GM18499 (cell line): ENCODE results near the gene SIRT6.
"Not testable (repeated sequence)": the region's sequence is repeated elsewhere in the genome, so short reads cannot be mapped to it uniquely, and the experiment has no call there.

Experiments
- ATAC-seq: cut with Tn5 transposase; IDR thresholded peaks from one replicate; pipeline ENCODE4 v1.9.1; 2021; ENCODE audit warnings: moderate number of reproducible peaks; ENCODE audit not compliant: insufficient read depth, unreplicated experiment

SIRT6 gene

DNA sequence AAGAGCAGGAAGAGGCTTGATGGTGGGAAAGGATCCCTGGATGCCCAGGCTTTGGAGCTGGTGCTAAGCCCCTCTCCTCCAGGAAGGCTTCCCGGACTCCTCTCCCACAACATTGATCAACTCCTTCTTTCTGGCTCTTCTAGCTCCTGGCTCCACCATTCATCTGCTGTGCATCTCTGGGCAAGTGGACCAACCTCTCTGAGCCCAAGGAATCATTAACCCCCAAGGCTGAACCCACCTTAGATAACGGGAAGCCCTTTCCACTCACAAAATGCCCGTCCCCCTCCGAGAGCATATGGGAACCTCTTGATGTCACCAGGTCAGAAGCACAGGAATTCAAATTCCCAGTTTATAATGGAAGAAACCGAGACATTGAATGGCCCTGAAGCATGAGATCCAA, 5.2 kb downstream of the SIRT6 start:
- no peak for ATAC-seq

DNA sequence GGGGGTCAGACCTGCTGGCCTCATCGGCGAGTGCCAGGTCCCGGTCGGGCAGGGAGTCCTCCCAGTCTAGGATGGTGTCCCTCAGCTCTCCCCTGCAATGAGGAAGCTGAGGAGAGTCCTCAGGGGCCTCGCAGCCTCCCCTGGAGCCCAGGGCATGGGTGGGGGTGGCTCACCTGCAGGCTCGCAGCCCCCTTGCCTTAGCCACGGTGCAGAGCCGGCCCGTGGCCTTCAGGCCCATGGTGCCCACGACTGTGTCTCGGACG, 6.8 kb downstream of the SIRT6 start:
- ATAC-seq: no peak

DNA sequence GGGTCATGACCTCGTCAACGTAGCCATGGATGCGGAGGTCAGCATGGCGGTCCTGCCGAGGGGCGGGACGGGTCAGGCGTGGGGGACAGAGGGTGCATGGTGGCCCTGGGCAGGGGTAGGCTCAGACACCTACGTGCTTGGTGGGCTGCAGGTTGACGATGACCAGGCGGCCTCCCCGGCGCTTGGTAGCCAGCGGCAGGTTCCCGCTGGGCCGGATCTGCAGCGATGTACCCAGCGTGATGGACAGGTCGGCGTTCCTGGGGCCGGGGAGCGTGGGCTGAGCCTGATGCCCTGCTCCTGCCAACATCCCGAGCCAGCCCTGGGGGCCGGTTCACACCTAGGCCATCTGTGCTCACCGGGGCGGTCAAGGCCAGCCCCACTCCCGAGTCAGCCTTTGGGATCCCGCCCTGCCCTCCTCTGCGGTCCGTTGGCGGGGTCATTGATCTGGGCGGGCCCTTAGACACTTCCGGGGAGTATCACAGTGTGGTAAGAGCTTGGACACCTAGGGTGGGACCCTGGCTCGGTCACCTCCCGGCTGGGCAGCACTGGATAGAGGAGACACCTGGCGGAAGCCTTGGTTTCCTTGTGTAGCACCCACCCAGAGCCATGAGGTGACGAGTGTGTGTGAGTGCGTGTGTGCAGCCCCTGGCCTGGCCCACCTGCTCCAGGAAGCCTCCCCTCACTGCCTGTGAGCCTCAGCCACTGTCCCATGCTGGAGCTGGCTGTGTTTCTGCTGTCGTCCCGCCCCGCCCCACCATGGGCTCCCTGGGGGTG, 7.3 kb downstream of the SIRT6 start:
- ATAC-seq: no peak

DNA sequence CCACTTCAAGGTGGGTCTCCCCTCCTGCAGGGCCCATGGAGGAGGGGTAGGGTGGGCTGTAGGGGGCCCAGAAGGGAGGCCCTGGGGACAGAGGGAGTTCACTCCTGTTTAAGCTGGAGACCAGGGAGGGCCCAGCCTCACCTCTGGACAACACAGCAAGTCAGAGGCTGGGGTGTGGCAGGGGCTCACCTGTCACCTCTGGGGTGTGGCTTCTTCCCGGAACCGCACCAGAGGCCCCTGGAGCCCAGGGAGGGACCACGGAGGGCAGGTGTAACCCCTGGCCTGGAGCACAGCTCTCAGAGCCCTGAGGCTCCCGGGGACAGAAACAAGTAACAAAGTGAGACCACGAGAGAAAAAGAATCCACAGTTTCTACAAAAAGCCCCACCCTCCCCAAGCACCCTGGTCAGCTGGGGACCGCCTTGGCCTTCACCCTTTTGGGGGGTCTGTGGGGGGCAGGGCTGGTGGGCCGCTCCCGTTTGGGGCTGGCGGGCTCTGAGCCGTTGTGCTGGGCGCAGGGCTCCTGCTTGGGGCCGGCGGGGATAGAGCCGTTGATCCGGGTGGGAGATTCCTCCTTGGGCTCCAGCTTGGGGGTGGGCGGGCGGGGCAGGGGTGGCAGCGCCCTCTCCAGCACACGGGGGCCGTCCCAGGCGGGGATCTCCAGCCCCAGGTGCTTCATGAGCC, 8.0 kb downstream of the SIRT6 start:
- no peak for ATAC-seq

DNA sequence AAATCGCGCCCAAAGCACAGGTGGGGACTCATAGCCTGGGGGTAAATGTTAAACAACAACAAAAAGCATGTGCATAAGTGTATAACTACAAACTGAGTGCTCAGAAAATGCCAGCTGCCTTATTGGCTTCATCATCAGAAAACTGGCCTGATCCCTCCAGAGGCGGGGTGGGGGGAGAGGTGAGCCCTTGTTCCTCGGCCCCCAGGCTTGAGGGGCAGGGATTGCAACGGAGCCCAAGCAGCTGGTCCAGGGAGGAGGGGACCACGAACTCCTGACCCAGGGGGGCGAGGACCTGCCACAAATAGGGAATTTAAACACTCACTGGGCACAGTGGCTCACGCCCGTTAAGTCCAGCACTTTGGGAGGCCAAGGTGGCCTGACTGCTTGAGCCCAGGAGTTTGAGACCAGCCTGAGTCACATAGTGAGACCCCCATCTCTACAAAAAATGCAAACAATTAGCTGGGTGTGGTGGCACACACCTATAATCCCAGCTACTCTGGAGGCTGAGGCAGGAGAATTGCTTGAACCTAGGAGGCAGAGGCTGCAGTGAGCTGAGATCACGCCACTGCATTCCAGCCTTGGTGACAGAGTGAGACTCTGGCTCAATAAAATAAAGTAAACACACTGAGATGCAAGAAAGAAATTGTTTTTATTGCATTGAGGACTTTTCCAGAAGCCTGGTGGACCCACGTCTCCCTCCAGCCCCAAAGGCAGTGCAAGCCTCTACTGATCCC, 8.7 kb downstream of the SIRT6 start:
- ATAC-seq: no peak

DNA sequence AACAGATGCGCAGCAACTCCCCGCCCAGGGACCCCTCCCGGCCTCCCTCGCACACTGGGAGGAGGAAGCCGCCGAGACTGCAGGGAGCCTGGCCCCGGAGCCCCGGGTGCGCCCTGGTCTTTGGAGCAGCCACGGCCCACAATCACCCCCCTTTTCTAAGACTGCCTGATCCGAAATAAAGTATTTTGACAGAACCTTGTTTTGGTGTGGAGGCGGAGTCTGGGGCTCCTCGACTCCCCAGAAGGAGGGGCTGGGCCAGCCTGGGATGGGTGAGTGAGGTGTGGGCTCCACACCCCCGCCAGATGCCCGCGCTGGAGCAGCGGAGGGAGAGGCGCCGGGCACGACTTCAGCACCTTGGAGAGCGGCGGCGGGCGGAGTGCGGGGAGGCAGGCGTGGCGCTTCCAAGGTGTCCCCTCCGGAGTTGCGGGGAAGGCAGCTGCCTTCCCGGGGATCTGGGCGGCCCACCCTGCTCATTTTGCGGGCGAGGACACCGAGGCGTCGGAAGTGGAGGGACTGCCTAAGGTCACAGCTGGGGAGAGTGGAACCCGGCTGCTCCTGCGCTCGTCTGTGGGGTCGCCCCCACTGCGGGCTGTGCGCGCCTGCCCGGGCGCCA, 9.4 kb downstream of the SIRT6 start:
- ATAC-seq: no peak

DNA sequence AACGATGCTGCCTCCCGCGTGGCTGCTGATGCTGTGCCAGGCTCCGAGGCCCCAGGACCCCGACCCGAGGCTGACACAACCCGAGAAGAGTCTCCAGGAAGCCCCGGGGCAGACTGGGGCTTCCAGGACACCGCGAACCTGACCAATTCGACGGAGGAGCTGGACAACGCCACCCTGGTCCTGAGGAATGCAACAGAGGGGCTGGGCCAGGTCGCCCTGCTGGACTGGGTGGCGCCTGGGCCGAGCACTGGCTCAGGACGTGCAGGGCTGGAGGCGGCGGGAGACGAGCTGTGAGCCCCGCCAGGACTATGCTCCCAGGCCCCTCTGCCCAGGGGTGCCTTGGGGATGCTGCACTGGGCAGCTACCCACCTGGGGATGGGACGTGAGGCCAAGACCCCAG, 10.7 kb downstream of the SIRT6 start:
- no peak for ATAC-seq

DNA sequence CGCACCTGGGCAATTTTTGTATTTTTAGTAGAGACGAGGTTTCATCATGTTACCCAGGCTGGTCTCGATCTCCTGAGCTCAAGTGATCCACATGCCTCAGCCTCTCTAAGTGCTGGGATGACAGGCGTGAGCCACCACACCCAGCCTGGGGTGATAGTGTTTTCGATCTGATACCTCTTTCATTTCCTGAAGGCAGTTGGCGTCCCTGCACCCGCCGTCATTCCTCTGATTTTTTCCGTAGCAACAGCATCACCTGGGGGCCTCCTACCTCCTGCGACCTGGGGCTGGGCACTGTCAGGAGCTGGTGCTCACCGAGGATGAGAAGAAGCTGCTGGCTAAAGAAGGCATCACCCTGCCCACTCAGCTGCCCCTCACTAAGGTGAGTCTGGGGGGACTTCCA, 18.1 kb downstream of the SIRT6 start:
- no peak for ATAC-seq

DNA sequence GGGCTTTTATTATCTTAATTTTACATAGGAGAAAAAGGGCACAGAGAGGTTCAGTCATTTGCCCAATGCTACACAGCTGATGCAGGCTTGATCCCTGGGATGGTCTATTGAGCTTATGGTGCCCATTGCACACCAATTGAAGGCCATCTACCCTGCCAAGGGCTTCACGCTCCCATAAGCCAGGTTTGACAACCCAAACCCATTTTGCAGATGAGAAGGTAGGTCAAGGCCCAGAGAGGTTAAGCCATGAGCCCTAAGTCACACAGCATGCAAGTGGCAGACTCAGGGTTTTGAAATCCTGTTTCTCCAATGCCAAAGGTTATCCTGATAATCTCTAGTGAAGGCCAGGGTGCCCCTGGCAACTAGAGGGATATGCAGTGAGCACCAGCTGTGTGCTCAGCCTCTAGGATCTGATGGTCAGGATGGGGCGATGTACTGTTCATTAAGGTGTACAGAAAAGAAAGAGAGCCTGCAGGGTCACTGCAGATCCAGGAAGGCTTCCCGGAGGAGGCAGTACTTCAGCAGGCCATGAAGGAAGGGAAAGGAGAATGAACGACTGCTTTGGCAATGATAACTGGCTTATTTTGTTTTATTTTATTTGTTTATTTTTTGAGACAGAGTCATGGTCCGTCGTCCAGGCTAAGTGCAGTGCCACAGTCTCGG, 20.8 kb downstream of the SIRT6 start:
- ATAC-seq: no peak

DNA sequence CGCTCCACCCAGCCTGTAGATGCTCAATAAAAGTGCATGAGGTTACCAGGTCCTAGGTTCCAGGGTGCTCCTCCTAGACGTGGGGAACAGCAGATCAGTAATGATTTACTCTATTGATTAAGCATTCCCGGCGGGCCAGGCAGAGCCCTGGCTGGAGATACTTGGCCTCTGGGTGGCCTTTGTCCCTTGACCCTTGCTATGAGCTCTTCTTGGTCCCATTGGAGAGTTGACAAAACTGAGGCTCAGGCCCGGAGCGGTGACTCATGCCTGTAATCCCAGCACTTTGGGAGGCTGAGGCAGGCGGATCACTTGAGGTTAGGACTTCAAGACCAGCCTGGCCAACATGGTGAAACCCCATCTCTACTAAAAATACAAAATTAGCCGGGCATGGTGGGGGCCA, 24.4 kb downstream of the SIRT6 start:
- ATAC-seq: not testable (repeated sequence)

DNA sequence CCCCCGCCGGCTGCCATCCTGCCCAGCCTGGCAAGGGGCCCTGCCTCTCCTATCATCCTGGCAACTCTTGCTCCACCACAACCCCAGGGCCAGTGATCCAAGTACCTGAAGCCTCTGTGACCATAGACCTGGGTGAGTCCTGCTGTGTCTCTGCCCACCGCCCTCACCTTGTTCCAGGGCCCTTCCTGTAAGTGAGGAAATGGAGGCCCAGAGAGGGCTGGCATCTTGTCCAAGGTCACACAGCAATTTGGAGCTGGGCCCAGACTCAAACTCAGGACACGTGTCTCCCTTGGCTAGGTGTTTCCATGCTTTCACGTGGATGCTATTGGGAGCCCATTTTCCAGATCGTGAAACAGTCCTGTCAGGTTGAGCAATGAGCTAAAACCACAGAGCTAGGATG, 25.2 kb downstream of the SIRT6 start:
- no peak for ATAC-seq

DNA sequence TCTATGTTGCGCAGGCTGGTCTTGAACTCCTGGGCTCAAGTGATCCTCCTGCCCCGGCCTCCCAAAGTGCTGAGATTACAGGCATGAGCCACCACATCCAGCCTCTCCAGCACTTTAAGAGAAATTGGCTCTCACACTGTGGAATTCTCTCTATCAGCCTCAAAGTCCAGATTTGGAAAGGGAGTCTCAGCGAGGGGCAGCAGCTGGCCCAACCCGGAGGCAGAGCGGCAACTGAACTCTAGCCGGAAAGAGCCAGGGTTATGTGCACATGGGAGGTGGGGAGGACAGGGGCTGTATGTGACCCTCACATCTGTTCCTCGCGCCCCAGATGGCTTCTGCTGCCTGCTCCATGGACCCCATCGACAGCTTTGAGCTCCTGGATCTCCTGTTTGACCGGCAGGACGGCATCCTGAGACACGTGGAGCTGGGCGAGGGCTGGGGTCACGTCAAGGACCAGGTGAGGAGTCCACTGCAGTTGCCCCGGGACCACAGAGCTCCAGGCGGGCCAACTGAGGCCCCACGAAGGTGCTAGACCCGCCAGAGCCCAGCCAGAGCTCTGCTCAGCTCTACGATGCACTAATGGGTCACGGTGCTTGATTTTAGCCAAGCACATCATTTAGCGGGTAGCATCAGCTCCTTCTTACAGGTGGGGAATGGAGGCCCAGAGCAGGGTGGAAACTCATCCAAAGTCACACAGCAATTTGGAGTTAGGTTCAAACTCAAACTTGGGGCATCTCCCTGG, 27.6 kb downstream of the SIRT6 start:
- ATAC-seq: no peak

DNA sequence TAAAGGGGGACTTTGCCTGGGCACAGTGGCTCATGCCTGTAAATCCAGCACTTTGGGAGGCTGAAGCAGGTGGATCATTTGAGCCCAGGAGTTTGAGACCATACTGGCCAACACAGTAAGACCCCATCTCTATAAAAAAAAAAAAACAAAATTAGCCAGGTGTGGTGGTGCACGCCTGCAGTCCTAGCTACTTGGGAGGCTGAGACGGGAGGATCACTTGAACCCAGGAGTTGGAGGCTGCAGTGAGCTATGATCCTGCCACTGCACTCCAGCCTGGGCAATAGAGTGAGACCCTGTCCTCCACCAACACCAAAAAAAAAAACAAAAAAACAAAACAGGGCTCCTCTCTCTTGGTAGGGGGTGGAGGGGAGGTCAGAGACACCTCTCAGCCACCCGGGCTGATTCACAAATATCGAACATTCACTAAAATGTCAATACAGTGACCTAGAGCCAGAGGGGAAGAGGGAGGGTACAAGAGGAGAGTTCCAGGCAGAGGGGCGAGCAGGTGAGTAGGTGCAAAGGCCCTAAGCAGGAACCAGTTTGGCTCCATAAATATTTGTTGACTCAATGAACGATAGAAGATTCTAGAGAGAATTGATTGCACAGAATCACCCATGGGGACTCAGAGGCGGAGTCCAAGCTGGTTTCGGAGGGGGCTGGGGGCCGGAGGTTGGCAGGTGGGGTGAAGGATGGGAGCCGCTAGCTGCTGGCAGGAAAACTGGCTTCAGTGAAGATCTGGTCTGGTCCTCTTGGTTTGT, 29.9 kb downstream of the SIRT6 start:
- ATAC-seq: no peak

DNA sequence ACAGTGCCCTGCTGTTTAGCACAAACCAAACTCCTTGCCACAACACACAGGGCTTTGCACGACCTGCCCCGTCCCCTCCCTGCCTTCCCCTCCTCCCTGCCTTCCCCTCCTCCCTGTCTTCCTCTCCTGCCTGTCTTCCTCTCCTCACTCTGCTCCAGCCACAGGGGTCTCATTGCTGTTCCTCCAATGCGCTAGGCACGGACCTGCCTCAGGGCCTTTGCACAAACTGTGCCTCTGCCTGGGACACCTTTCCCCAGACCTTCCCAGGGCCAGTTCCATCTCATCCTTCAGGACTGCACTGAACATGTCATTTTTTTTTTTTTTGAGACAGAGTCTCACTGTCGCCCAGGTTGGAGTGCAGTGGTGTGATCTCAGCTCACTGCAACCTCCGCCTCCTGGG, 30.7 kb downstream of the SIRT6 start:
- ATAC-seq: no peak

DNA sequence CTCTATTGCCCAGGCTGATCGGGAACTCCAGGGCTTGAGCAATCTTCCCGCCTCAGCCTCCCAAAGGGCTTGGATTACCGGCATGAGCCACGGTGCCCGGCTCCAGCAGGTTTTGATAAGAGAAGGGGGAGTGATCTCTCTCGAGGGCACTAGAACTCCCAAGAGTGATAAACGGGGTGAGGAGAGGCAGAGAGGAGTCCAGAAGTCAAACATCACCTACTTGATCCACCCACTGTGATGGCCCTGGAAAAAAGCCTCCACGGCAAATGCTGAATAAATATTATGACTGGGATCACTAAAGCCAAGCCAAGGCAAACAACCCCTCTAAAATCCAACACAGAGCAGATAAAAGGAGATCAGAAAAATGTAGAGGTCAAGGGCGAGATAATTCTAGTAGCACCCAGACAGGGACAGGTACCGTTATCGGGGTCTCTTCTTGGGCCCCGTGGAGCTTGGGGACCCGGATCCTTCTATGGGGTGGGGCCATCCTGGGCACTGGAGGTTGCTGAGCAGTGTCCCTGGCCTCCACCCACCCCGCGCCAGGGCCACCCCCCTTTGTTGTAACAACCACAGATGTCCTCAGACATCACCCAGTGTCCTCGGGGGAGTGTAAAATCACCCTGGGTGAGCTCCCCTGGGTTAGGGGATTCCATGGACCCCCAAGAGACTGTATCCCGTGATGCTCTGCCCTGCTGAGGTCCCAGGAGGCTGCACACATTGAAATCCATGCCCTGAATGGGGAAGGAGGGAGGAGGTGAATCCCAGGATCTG, 32.7 kb downstream of the SIRT6 start:
- ATAC-seq: no peak

DNA sequence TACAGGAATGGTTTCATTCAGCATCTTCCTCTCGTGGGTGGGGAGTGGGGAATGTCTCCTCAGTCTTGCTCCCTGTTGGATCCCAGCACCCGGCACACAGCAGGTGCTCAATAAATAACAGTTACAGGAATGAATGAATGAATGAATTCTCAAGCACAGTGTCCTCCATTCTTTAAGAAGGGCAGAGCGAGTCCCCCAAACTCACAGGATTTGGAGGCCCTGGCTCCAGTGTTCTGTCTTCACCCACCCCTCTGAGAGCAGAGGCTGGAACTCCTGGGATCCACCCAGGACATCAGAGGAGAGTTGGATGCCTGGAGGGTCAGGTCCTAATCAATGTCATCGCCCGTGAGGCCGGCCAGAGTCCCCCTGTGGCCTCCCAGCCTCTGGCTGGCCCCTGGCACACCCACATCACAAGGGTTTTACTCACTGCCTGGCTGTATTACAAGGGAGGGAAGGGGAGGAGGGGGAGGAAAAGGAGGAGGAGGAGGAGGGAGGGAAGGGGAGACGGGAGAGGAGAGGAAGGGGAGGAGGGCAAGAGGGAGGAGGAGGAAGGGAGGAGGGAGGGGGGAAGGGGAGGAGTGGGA, 37.6 kb downstream of the SIRT6 start:
- ATAC-seq: no peak

DNA sequence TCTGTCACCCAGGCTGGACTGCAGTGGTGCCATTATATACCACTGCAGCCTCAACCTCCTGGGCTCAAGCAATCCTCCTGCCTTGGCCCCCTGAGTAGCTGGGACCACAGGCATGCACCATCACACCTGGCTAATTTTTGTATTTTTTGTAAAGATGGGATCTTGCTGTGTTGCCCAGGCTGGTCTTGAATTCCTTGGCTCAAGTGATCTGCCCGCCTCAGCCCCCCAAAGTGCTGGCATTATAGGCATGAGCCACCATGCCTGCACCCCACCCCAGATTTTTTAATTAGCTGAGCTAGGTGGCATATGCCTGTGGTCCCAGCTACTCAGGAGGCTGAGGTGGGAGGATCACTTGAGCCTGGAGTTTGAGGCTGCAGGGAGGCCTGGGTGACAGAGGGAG, 39.4 kb downstream of the SIRT6 start:
- ATAC-seq: not testable (repeated sequence)

DNA sequence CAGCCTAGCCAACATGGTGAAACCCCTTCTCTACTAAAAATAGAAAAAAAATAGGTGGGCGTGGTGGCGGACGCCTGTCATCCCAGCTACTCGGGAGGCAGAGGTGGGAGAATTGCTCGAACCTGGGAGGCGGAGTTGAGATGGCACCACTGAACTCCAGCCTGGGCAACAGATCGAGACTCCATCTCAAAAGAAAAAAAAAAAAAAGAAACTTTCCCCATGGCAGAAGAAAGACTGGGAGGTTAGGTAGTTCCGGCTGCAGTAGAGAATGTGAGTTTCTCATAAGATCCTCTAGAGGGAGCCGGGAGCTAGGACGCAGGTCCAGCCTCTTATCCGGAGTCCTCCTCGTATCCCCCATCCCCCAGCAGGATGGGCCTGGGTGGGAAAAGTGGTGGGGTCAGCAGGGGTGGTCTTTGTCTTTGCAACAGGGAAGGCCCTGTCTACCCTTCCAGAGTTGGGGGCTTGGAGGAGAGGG, 42.1 kb downstream of the SIRT6 start:
- ATAC-seq: no peak
